Fibroblast of mammary gland (primary cell): ENCODE results near the gene DUSP15.

ENCODE experiments used
- DNase-seq: peaks from one replicate; pipeline ENCODE4 v3.0.0-alpha.2; 2010; ENCODE audit warnings: low read depth
- H3K4me3 ChIP-seq: 2 replicates; pipeline ENCODE4 v1.5.1; 2011; ENCODE audit warnings: low read depth, mild to moderate bottlenecking, low read length, moderate library complexity; ENCODE audit not compliant: control insufficient read depth
- CTCF ChIP-seq: conservative IDR thresholded peaks from 2 replicates; pipeline ENCODE4 v1.5.1; 2011; ENCODE audit warnings: low read depth, low read length, inconsistent platforms; ENCODE audit not compliant: control insufficient read depth, insufficient read depth

The DUSP15 gene

DNA sequence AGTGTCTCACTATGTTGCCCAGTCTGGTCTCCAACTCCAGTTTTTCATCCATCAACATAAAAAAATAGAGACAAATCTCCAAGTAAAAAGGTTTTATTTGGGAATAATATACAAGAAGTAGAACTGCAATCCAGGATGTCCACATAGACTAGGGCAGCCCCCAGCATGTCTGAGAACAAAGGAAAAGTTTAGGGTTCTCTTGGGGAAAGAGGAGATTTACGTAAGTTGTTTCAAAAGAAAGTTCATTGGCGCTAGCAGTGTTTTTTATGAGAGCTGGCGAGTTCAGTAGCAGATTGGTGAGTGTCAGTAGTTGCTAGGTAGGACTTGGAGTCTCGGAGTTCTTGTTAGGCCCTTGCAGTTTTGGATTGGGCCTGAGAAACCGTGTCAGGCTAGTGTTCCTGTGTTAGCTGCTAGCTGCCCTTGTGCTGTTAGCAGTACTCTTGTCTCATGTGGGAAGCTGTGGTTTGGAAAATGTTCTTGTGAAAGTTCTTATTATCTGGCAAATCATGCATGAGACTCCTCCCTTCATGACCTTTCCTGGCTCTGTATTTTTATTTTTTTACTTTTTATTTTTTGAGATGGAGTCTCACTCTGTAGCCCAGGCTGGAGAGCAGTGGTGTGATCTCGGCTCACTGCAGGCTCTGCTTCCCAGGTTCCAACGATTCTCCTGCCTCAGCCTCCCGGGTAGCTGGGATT, 24.8 kb upstream of the DUSP15 start:
- no peak overlapping the region for H3K4me3 ChIP-seq
- DNase-seq: peak; percentile 88

GRCh38 chr20:31890646-31891045, 20.3 kb upstream of the DUSP15 start:
- no peak overlapping the region for H3K4me3 ChIP-seq
- DNase-seq: no peak
- TF ChIP-seq CTCF: no peak

More for the DNA sequence above, 24.8 kb upstream of the DUSP15 start:
- no peak for TF ChIP-seq CTCF

GRCh38 chr20:31883829-31884228, 13.5 kb upstream of the DUSP15 start:
- no peak overlapping the region for H3K4me3 ChIP-seq
- no peak for TF ChIP-seq CTCF
- no peak for DNase-seq

- TF ChIP-seq CTCF: no peak
- H3K4me3 ChIP-seq: no peak overlapping the region
- DNase-seq: no peak
Measured at GRCh38 chr20:31881945-31882344, 11.6 kb upstream of the DUSP15 start.

DNA sequence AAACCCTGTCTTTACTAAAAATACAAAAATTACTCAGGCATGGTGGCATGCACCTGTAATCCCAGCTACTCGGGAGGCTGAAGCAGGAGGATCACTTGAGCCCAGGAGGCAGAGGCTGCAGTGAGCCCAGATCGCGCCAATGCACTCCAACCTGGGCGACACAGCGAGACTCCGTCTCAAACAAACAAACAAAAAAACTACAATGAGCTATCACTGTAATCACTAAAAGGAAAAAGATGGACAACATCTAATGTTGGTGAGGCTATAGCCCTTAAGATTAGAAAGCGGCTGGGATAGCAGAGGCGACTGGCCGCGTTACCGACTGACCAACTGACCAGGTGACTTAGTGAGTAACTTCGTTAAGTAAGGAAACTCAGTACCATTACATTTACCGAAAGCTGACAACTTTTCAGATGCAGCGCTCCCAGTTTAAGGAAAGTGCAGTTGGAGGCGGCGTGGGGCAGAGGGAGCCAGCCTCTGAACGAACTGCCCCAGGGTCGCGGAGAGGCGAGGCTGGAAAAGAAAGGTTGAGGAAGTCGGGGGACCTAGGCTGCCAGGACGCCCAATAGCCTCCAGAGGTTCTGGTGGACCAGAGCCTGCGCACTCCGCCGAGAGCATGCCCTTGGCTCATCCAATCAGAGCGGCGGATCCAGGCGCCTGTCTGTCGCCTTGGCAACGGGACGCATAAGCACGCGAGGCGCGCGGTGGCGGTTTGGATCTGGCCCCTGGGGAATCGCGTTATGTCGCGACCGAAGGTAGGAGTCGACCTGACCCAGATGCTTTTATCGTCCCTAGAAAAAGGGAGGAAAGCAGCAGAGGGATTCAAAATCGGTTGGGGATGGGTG, 9.0 kb upstream of the DUSP15 start:
- peak; percentile 92 for DNase-seq
- TF ChIP-seq CTCF: no peak
- H3K4me3 ChIP-seq: peak overlapping the region; percentile 69

DNA sequence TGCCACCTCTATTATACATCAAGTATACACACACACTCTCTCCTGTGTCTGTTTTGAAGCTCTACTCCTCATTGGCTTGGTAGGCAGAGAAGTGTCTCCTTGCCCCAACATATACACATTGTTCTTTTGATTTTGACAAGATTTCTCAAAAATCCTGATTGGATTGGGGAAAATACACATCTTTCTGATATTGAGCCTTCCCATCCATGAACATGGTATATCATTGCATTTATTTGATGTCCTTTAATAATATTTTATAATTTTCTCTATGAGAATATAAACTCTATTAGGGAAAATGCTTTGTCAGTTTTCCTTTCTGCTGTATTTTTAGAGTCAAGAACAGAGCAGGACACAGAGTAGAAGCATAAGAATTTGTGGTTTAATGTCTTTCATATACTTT, 7.4 kb upstream of the DUSP15 start:
- DNase-seq: no peak
- TF ChIP-seq CTCF: no peak
- no peak overlapping the region for H3K4me3 ChIP-seq
